KBM-7 (cell line): ENCODE measurements around the gene TMEM18.
"Not testable (repeated sequence)": the region's sequence is repeated elsewhere in the genome, so short reads cannot be mapped to it uniquely, and the experiment has no call there.

Experiments
- DNase-seq: peaks from one replicate; pipeline ENCODE4 v3.0.0-alpha.2; 2015
- in situ Hi-C: fragments of 300-500 bp; cut with MboI; formaldehyde crosslinking; loops from 2 replicates; pipeline ENCODE4 v1.14.3; 2020; ENCODE audit warnings: low sequenced_read_pairs, low pct_unique_long_range_greater_than_20kb, mixed read lengths

The TMEM18 gene

DNA sequence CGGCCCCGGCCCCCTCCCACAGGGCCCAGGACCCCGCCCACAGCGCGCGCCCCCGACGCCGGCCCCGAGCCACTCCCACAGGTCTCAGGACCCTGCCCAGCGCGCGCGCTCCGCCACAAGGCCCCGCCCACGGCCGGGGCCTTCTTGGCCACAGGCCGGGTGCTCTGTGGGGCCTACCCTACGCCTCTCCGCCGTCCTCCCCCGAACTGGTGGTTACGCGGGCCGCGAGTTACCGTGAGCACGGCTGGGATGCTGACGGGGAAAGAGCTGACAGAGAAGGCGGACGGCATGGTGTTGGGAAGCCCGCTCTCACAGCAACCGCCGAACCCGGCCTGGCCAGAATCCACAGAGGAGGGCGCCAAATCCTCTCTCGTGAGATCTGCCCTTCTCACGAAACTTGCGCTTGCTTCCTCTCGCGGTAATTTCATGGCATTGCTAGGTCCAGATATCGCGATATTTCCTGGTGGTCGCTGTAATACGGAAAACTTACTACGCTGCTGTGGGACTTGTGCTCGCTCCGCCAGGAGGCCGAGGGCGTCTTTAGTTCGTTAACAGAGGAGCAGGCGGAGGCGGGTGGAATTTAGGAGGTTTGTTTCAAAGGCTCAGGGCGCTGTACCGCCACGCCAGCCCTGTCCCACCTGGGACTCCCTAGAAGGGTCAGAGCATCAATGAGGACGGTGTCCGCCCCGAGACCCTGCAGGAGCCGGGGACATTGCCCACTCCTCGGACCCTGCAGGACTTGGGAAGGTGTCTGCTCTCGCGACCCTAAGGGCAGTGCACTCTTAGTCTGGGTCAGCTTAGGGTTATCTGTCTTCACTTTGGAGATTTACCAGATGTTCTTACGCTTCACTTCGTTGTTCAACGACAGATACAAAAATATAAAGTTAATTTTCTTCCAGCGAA is at the start of gene TMEM18:
TSS of gene TMEM18 (minus strand) at position 351 of the 903 bp plus-strand sequence. CDS start at position 290, 61 bp downstream.
- peak; percentile 96 for DNase-seq
- in situ Hi-C loops: no loop called here

DNA sequence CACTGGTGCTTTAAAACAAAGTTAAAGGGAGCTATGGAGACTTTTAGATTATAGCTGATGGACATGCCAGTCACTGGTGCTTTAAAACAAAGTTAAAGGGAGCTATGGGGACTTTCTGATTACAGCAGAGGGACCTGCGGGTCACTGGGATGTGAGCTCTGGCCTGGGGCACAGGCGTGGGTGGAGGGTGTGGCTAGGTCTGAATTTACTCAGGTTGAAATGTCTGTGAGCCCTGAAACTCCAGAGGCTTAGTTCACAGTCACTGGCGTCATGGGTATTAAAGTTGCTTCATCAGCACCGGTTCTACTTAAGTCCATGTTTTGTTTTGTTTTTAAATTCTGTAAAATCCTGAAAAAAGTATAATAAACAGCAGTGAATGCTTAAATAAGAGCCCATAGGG is 49.0 kb upstream of the TMEM18 start:
- in situ Hi-C loops: no loop called here
- no peak for DNase-seq

DNA sequence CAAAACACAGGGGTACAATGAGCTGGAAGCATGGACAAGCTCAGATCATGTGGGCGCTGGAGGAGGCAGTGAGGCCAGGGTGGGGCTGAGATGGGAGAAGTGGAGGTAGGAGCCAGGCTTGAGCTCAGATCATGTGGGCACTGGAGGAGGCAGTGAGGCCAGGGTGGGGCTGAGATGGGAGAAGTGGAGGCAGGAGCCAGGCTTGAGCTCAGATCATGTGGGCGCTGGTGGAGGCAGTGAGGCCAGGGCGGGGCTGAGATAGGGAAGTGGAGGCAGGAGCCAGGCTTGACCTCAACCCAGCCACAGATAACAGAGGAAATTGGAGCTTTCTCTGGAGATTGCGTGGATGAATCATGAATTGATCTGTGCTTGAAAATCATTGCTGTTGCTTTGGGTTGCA is 48.3 kb upstream of the TMEM18 start:
- no peak for DNase-seq
- in situ Hi-C loops: no loop called here

DNA sequence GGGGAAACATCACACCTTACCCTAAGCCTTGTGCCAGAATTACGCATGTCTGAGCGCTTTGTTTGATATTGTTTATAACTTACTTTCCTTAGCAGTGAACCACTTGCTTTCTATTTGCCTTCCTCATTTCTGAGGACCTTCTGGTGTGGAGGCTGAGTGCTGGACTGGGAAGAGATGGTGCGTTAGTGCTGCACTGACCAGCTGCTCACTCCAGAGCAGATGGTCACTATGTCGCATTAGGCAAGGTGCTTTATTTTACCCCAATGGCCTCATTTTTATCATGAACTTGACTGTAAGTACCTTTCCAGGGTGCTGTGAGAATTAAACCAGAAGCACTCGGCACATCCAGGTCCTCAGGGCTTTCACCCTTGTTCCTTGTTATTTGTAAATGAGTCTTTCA is 46.6 kb upstream of the TMEM18 start:
- DNase-seq: no peak
- in situ Hi-C loops: no loop called here

GRCh38 chr2:720842-721241 is 43.6 kb upstream of the TMEM18 start:
- no peak for DNase-seq
- in situ Hi-C loops: no loop called here

- in situ Hi-C loops: no loop called here
- DNase-seq: no peak
Measured at GRCh38 chr2:719734-720133, 42.5 kb upstream of the TMEM18 start.

- in situ Hi-C loops: no loop called here
- DNase-seq: no peak
Measured at GRCh38 chr2:719191-719590, 42.0 kb upstream of the TMEM18 start.

GRCh38 chr2:717661-718060 is 40.5 kb upstream of the TMEM18 start:
- in situ Hi-C loops: no loop called here
- no peak for DNase-seq

GRCh38 chr2:715854-716560 is 38.8 kb upstream of the TMEM18 start:
- DNase-seq: no peak
- in situ Hi-C loops: no loop called here

DNA sequence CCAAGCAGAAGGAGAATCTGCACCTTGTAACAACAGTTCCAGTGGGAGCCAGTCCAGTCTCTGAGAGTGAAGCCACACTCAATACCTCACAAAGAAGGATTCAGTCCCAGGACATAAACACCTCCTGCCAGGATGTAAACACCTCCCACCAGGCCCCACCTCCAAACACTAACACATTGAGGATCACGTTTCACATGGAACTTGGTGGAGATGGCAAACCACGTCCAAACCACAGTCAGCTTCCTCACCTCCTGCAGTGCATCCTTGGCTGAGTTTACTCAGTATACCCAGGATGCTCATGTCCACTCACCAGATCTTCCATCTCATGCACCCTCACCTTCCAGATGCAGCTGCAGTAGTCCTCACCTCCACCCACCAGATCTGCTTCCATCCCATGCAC is 37.8 kb upstream of the TMEM18 start:
- in situ Hi-C loops: no loop called here
- no peak for DNase-seq

DNA sequence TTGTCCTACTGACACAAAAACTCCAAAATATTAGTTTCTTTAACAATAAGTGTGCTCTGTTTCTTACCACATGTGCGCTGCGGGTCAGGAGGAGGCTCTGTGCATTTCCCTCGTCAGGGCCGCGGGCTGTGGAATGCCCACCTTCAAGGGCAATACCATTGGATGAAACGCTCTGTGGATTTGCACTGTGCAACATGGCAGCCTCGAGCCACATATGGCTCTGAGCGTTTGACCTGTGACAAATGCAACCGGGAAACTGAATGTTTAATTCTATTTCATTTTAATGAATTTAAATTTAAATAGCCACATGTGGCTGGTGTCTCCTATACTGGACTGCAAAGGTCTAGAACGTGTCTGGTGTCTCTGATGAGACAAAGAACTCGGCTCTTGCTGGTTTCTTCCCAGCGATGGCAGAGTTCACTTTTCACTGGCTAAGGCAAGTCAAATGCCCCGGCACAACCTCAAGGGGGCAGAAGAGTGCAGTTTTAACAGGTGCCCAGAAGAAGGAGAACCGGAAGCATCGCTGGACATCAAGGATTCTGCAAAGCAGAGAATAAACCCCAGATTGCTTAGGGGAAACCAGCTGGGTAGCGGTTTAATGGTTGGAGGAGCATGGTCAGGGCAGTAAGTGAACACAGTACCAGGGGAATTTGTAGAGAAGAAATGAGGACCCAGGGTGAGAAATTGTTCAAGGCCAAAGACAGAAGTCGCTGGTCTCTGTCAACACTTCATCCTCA is 37.0 kb upstream of the TMEM18 start:
- in situ Hi-C loops: no loop called here
- DNase-seq: peak; percentile 51

DNA sequence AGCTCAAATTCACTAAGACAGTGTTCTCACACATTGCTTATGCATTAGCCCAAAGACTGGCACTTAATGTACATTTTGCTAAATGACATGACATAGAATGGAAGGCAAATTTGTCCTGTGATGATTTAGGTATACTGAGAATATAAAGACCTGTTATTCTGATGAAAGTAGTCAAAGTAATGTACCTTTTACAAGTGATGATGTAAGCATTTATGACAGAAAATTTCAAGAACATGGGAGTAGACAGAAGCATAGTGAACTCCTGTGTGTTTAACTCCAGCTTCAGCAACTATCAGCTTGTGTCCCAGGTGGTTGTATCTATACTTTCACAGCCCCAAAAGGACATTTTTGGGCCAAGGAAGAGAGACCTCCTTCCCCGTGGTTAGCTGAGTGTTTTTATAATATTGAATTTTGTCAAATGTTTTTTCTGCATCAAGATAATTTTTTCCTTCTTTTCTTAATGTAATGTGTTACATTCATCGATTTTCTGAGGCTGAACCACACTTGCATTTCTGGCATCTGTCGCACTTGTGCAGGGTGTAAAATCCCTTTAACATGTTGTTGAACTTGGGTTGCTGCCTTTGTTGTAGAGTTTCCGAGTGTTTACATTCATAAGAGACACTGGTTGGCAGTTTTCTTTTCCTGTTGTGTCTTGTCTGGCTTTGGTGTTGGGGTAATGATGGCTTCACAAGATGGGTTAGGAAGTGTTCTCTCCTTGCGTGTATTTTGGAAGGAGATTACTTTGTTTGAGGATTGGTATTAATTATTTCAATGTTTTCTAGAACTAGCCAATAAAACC is 33.9 kb upstream of the TMEM18 start:
- in situ Hi-C loops: no loop called here
- no peak for DNase-seq

- in situ Hi-C loops: no loop called here
- DNase-seq: no peak
Measured at GRCh38 chr2:709138-709765, 32.0 kb upstream of the TMEM18 start.

DNA sequence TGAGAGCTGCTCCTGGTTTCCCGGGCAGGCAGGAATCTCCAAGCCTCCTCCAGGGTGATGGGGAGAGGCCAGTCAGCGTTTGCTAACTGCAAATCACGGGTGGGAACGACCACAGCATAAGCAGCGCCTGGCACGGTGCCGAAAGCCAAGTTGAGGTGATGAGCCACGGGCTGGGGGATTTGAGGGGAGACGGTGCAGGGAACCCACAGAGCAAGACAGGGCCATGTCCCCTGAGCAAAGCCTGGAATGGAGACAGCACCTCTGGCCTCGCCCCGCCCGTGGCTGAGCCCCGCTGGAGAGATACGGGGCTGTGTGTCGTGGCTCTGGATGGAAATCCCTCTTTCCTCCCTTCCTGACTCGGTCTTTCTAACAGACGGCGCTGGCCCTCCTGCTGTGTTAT is 31.5 kb upstream of the TMEM18 start:
- DNase-seq: no peak
- in situ Hi-C loops: no loop called here

- in situ Hi-C loops: no loop called here
- no peak for DNase-seq
Measured at GRCh38 chr2:705971-706511, 28.8 kb upstream of the TMEM18 start.

DNA sequence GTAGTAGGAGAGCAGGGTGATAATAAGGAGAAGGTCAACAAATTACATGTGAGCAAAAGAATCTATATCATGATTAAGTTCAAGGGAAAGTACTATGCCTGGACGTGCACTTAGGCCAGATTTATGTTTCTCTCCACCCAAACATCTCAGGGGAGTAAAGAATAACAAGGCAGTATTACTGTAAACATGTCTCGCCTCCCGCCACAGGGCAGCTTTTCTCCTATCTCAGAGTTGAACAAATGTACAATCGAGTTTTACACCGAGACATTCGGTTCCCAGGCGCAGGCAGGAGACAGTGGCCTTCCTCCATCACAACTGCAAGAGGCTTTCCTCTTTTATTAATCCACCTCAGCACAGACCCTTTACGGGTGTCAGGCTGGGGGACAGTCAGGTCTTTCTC is 25.6 kb upstream of the TMEM18 start:
- DNase-seq, in situ Hi-C loops: not testable (repeated sequence)

- no peak for DNase-seq
- in situ Hi-C loops: no loop called here
Measured at GRCh38 chr2:696999-697627, 19.9 kb upstream of the TMEM18 start.

GRCh38 chr2:696463-696862 is 19.3 kb upstream of the TMEM18 start:
- in situ Hi-C loops: no loop called here
- no peak for DNase-seq
